Peyer's patch (tissue), 4 donors: ENCODE measurements around the gene APLP1.

Experiments
- CTCF ChIP-seq, 6 experiments: fragments of 450-650 bp in 4 of 6; fragments of 200-600 bp in 2 of 6; sonication (generic) in 1 of 6; IDR thresholded peaks; one replicate each; pipeline ENCODE4 v1.5.1; 2017 to 2019; ENCODE audit warnings: antibody characterized with exemption in 6 of 6, mild to moderate bottlenecking in 3 of 6, moderate library complexity in 1 of 6
- POLR2A ChIP-seq, 2 donors: fragments of 450-650 bp; IDR thresholded peaks; one replicate each; pipeline ENCODE4 v1.5.1; 2017; ENCODE audit warnings: antibody characterized with exemption in 2 of 2, mild to moderate bottlenecking in 2 of 2, moderate library complexity in 2 of 2

GRCh38 chr19:35902870-35903475, 34.6 kb downstream of the APLP1 start:
- no peak for TF ChIP-seq POLR2A (IDR thresholded peaks at IDR 0.05)
- TF ChIP-seq CTCF (IDR thresholded peaks at IDR 0.05) = no peak
